Neural progenitor cell (in vitro differentiated cells): ENCODE results near the gene PDZRN4.
A peak's percentile ranks its signal among the peaks of the same experiment; 100 is the strongest.

Experiments
- CTCF ChIP-seq: fragments of 200-600 bp; sonication (generic); IDR thresholded peaks from 2 replicates; pipeline ENCODE4 v1.5.1; 2017; ENCODE audit warnings: antibody characterized with exemption, mild to moderate bottlenecking
- EZH2 ChIP-seq: fragments of 200-600 bp; sonication (generic); IDR thresholded peaks from 2 replicates; pipeline ENCODE4 v1.6.1; 2017; ENCODE audit warnings: antibody characterized with exemption, mild to moderate bottlenecking, moderate library complexity

GRCh38 chr12:41190338-41190737, 2.2 kb downstream of the PDZRN4 start:
- TF ChIP-seq EZH2 (no peak), CTCF (peak; percentile 68)
